ENCODE results near the gene COPS8. TPM values are rescaled to one million over a fixed set of nuclear protein-coding genes. Genes with fewer than 3 reads are reported as not detected.

COPS8 gene
- total RNA-seq, 4 donors from 2014 or later, result 57.1 to 84.5 (median 72.4) TPM

DNA sequence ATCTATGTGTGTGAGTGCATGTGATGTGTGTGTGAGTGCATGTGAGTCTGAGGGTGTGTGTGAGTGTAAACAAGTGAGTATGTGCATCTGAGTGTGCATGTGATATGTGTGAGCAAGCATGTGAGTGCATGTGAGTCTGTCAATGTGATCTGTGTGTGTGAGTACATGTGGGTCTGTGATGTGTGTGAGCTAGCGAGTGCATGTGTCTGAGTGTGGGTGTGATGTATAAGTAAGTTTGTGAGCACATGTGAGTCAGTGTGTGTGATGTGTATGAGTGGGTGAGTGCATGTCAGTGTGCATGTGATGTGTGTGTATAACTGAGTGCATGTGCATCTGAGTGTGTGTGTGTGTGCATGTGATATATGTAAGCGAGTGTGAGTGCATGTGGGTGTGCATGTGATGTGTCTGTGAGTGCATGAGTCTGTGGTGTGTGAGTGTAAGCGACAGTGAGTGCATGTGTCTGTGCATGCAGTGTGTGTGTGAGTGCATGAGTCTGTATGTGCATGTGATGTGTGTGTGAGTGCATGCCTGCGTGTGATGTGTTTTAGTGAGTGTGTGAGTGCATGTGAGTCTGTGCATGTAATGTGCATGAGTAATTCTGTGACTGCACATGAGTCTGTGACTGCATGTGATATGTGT, 44.1 kb downstream of the COPS8 start:
- H3K9me3 ChIP-seq, result no peaks in the 10 kb centered on the region
- intact Hi-C loops (cut with DNase I), result no loop called here
- H3K27me3 ChIP-seq, result no peaks in the 10 kb centered on the region
- DNase-seq, result no peak
- H3K4me3 ChIP-seq (replicated peaks in 1 of 3), result no peak overlapping the region
- WGBS, 2 donors, result 95 to 98% methylated on average over 4 of the region's 4 CpGs
- TF ChIP-seq POLR2A (IDR thresholded peaks at IDR 0.05), result no peak
- TF ChIP-seq, protein P1, sequence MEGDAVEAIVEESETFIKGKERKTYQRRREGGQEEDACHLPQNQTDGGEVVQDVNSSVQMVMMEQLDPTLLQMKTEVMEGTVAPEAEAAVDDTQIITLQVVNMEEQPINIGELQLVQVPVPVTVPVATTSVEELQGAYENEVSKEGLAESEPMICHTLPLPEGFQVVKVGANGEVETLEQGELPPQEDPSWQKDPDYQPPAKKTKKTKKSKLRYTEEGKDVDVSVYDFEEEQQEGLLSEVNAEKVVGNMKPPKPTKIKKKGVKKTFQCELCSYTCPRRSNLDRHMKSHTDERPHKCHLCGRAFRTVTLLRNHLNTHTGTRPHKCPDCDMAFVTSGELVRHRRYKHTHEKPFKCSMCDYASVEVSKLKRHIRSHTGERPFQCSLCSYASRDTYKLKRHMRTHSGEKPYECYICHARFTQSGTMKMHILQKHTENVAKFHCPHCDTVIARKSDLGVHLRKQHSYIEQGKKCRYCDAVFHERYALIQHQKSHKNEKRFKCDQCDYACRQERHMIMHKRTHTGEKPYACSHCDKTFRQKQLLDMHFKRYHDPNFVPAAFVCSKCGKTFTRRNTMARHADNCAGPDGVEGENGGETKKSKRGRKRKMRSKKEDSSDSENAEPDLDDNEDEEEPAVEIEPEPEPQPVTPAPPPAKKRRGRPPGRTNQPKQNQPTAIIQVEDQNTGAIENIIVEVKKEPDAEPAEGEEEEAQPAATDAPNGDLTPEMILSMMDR (IDR thresholded peaks at IDR 0.05), result no peak
- no peak overlapping the region for H3K27ac ChIP-seq
- H3K4me1 ChIP-seq, result peaks cover 10% of the 10 kb centered on the region in 2 donors
- H3K36me3 ChIP-seq, result no peaks in the 10 kb centered on the region

DNA sequence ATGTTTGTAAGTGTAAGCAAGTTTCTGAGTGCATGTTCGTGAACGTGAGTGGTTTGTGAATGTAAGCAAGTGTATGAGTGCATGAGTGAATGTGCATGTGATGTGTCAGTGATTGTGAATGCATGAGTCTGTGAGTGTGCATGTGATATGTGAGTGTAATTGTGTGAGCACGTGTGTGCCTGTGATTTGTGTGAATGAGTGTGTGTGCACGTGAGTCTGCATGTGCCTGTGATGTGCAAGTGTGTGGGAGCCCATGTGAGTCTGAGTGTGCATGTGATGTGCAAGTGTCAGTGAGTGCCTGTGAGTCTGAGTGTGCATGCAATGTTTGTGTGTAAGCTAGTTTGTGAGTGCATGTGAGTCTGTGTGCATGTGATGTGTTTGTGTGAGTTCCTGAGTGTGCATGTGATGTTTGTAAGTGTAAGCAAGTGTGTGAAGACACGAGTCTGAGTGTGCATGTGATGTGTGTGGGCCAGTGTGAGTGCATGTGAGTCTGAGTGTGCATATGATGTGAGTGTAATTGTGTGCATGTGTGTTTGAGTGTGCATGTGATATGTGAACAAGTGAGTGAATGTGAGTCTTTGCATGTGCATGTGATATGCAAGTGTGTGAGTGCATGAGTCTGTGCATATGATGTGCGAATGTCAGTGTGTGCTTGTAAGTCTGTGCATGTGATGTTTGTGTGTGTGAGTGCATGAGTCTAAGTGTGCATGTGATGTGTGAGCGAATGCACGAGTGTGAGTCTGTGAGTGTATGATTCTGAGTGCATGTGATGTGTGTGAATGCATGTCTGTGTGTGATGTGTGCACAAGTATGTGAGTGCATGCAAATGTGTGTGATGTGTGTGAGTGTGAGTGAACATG, 45.1 kb downstream of the COPS8 start:
- H3K9me3 ChIP-seq, result no peaks in the 10 kb centered on the region
- H3K4me3 ChIP-seq (replicated peaks in 1 of 3), result no peak overlapping the region
- no peak for DNase-seq
- H3K27me3 ChIP-seq, result no peaks in the 10 kb centered on the region
- no peak overlapping the region for H3K27ac ChIP-seq
- WGBS, 2 donors, result 94 to 95% methylated on average over 8 of the region's 8 CpGs
- intact Hi-C loops (cut with DNase I), result no loop called here
- no peaks in the 10 kb centered on the region for H3K36me3 ChIP-seq
- TF ChIP-seq, protein P1 (IDR thresholded peaks at IDR 0.05), result no peak
- TF ChIP-seq POLR2A (IDR thresholded peaks at IDR 0.05), result no peak
- peaks cover 10% of the 10 kb centered on the region in 2 donors for H3K4me1 ChIP-seq

DNA sequence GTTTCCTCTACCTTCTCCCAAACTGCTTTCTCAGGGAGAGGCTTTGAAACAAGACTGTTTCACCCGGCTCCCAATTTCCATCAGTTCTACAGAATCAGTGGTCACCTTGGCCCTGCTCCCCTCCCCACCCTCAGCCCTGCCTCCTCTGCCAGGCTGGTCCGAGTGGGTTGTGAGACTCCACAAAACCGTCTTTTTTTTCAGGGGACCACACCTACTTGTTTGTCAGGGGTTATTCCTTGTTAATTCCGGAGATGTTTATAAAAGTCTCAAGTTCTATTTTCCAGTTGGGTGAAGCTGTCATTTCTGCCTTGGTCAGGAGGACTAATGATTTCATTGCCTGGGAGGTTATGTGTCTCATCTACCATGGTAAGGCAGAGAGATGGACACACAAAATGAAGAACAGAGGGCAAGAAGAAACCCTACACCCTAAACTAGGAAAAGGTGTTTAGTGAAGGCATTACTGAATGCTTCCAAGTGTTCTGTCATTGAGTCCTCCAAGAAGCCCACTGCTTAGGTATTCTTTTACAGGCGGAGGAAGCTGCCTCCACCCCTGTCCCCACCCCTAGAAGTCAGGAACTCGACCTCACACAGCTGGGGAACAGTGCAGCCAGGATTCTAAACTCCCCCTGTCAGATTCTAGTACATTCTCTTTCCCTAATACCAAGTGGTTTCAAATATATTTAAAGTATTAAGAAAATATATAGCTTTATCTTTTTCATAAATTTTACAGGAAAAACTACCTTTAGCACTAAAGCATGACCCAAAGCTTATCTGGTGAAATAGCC, 46.3 kb downstream of the COPS8 start:
- 72 to 77% methylated on average over 6 of the region's 6 CpGs for WGBS, 2 donors
- no peaks in the 10 kb centered on the region for H3K27me3 ChIP-seq
- H3K9me3 ChIP-seq, result no peaks in the 10 kb centered on the region
- no peaks in the 10 kb centered on the region for H3K36me3 ChIP-seq
- H3K4me1 ChIP-seq, result peaks cover 10% of the 10 kb centered on the region in 2 donors
- no peak overlapping the region for H3K27ac ChIP-seq
- no peak for DNase-seq
- intact Hi-C loops (cut with DNase I), result no loop called here
- TF ChIP-seq POLR2A (IDR thresholded peaks at IDR 0.05), result no peak
- TF ChIP-seq, protein P1 (IDR thresholded peaks at IDR 0.05), result no peak
- H3K4me3 ChIP-seq (replicated peaks in 1 of 3), result no peak overlapping the region

DNA sequence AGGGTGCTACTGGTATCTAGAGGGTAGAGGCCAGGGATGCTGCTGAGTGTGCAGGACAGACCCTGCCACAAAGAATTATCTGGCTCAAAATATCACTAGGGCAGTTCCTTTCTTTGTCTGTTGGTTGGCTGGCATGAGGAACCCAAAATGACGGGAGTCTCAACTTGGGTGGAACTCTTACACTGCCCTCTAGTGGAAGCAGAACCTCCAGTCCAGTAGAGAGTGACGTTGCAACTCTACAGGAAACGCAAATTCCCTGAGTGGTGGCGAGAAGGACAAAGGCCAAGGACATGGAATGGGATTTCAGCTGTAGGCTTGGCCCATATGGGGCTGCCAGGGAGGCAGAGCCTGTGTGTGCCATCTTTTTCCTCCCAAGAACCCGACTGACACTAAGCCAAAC, 47.1 kb downstream of the COPS8 start:
- intact Hi-C loops (cut with DNase I), result no loop called here
- no peak for DNase-seq
- no peak for TF ChIP-seq POLR2A (IDR thresholded peaks at IDR 0.05)
- TF ChIP-seq, protein P1 (IDR thresholded peaks at IDR 0.05), result no peak
- H3K4me3 ChIP-seq (replicated peaks in 1 of 3), result no peak overlapping the region
- H3K27ac ChIP-seq, result no peak overlapping the region
- peaks cover 8 to 9% of the 10 kb centered on the region in 2 donors for H3K4me1 ChIP-seq
- no peaks in the 10 kb centered on the region for H3K36me3 ChIP-seq
- H3K9me3 ChIP-seq, result no peaks in the 10 kb centered on the region
- no peaks in the 10 kb centered on the region for H3K27me3 ChIP-seq
- 66 to 79% methylated on average over 4 to 5 of the region's 5 CpGs for WGBS, 2 donors

Data from thyroid gland (tissue), 4 donors.